GM12878 (cell line): ENCODE results near the gene APOM. TPM values are rescaled to one million over a fixed set of nuclear protein-coding genes. Genes with fewer than 3 reads are reported as not detected.
A peak's percentile ranks its signal among the peaks of the same experiment; 100 is the strongest.

Source experiments
- ATAC-seq: fragments of 200-7000 bp; cut with Tn5 transposase; 3 replicates; pipeline ENCODE4 v1.9.1; 2020; ENCODE audit warnings: mild to moderate bottlenecking, moderate library complexity
- BruUV-seq: library from RNA; stranded (reverse); fragments of 400-500 nt; replicated peaks from 2 replicates; lab custom pipeline; 2021; lab: Mats Ljungman, UMichigan
- CTCF ChIA-PET: fragments of 300-600 bp; sonication (Branson Sonifier 250); formaldehyde crosslinking; extraction: SDS; loops from one replicate; lab custom pipeline; 2021; ENCODE audit warnings: inconsistent platforms; lab: Yijun Ruan, JAX
- POLR2A ChIA-PET: fragments of 350-600 bp; formaldehyde crosslinking; extraction: SDS; loops from one replicate; lab custom pipeline; 2021; ENCODE audit warnings: inconsistent platforms; lab: Charles Lee
- RAD21 ChIA-PET: fragments of 300-600 bp; sonication (Branson Sonifier 250); formaldehyde crosslinking; loops from one replicate; lab custom pipeline; 2023; ENCODE audit warnings: antibody characterized with exemption; ENCODE audit not compliant: unreplicated experiment; lab: Charles Lee
- SMC1A ChIA-PET: fragments of 300-600 bp; sonication (Branson Sonifier 250); formaldehyde crosslinking; loops from one replicate; lab custom pipeline; 2023; ENCODE audit not compliant: unreplicated experiment, uncharacterized antibody; lab: Charles Lee
- DNase-seq: peaks from one replicate; pipeline ENCODE4 v3.0.0-alpha.2; 2011; ENCODE audit warnings: low read depth, low spot score
- FAIRE-seq: peaks from 3 replicates; lab custom pipeline; 2011; peaks lifted over from hg19 to GRCh38; lab: Jason Lieb, UNC
- H2AFZ ChIP-seq: 2 replicates; pipeline ENCODE4 v1.6.0; 2011; ENCODE audit warnings: low read depth, low read length, control low read depth; ENCODE audit not compliant: control insufficient read depth
- H3K27ac ChIP-seq: 2 replicates; pipeline ENCODE4 v1.5.1; 2011; ENCODE audit warnings: control low read depth; ENCODE audit not compliant: control insufficient read depth, insufficient read depth
- H3K27me3 ChIP-seq, 2 experiments: replicated peaks in 1 of 2; 2 replicates each; pipeline versions ENCODE4 v1.6.0 to v1.6.1; 2011; ENCODE audit warnings: low read length in 1 of 2; ENCODE audit not compliant: control insufficient read depth in 2 of 2, insufficient read depth in 2 of 2
- H3K36me3 ChIP-seq, 2 experiments: 2 replicates each; pipeline ENCODE4 v1.5.1; 2011; ENCODE audit warnings: low read length in 1 of 2; ENCODE audit not compliant: control insufficient read depth in 2 of 2, insufficient read depth in 2 of 2
- H3K4me1 ChIP-seq: 2 replicates; pipeline ENCODE4 v1.6.1; 2011; ENCODE audit warnings: mild to moderate bottlenecking, low read length, moderate library complexity, mixed read lengths; ENCODE audit not compliant: control insufficient read depth, insufficient read depth
- H3K4me2 ChIP-seq: 2 replicates; pipeline ENCODE4 v1.6.0; 2011; ENCODE audit warnings: control low read depth; ENCODE audit not compliant: control insufficient read depth, insufficient read depth
- H3K4me3 ChIP-seq: fragments of 200-600 bp; sonication (generic); 2 replicates; pipeline ENCODE4 v1.5.1; 2016
- H3K79me2 ChIP-seq: 2 replicates; pipeline ENCODE4 v1.6.0; 2011; ENCODE audit warnings: low read length; ENCODE audit not compliant: control insufficient read depth, insufficient read depth
- H3K9ac ChIP-seq: 2 replicates; pipeline ENCODE4 v1.8.0; 2011; ENCODE audit warnings: low read length, control low read depth, mixed read lengths; ENCODE audit not compliant: control insufficient read depth, insufficient read depth
- H3K9me3 ChIP-seq: replicated peaks from 3 replicates; pipeline ENCODE4 v1.5.1; 2011; ENCODE audit warnings: mild to moderate bottlenecking, low read length; ENCODE audit not compliant: control insufficient read depth, insufficient read depth
- H4K20me1 ChIP-seq: 2 replicates; pipeline ENCODE4 v1.6.0; 2011; ENCODE audit not compliant: control insufficient read depth, insufficient read depth
- BMI1 ChIP-seq: fragments of 450-650 bp; IDR thresholded peaks from 2 replicates; pipeline ENCODE4 v1.6.1; 2016; ENCODE audit warnings: mild to moderate bottlenecking, moderate library complexity, borderline replicate concordance
- CHD1 ChIP-seq: IDR thresholded peaks from 2 replicates; pipeline ENCODE4 v1.6.1; 2012; ENCODE audit warnings: low read depth, low read length, improper control_type of control experiment
- FOXM1 ChIP-seq: IDR thresholded peaks from 2 replicates; pipeline ENCODE4 v1.6.1; 2012; ENCODE audit warnings: low read depth, mild to moderate bottlenecking, inconsistent platforms, low read length, moderate library complexity
- MTA2 ChIP-seq: fragments of 450-650 bp; IDR thresholded peaks from 2 replicates; pipeline ENCODE4 v1.6.1; 2016; ENCODE audit warnings: low read depth, mild to moderate bottlenecking, moderate library complexity
- MYB ChIP-seq: fragments of 150-350 bp; IDR thresholded peaks from 2 replicates; pipeline ENCODE4 v1.6.1; 2014; ENCODE audit warnings: mild to moderate bottlenecking, low read depth, low read length, borderline replicate concordance
- MYC ChIP-seq: IDR thresholded peaks from 2 replicates; pipeline ENCODE4 v1.6.1; 2011; ENCODE audit warnings: mild to moderate bottlenecking, low read length, moderate library complexity, inconsistent platforms; ENCODE audit not compliant: insufficient read depth, insufficient replicate concordance, insufficient read length, severe bottlenecking
- NR2C1 ChIP-seq: fragments of 450-650 bp; IDR thresholded peaks from 2 replicates; pipeline ENCODE4 v1.6.1; 2017; ENCODE audit warnings: antibody characterized with exemption, mild to moderate bottlenecking, moderate library complexity
- NR2C2 ChIP-seq: IDR thresholded peaks from 2 replicates; pipeline ENCODE4 v1.6.1; 2011; ENCODE audit warnings: borderline replicate concordance, low read depth; ENCODE audit not compliant: control insufficient read depth, insufficient read length
- RELA ChIP-seq: fragments of 450-650 bp; IDR thresholded peaks from 2 replicates; pipeline ENCODE4 v1.8.0; 2014; ENCODE audit warnings: borderline replicate concordance; ENCODE audit not compliant: partially characterized antibody
- SP1 ChIP-seq: IDR thresholded peaks from one replicate; pipeline ENCODE4 v1.6.1; 2011; ENCODE audit warnings: low read depth, low read length
- ZNF217 ChIP-seq: fragments of 450-650 bp; IDR thresholded peaks from 2 replicates; pipeline ENCODE4 v1.6.1; 2017; ENCODE audit warnings: antibody characterized with exemption, mild to moderate bottlenecking
- WGBS: methylation state at CpG from one replicate; pipeline ENCODE4 v1.1.6; 2016; ENCODE audit warnings: low lambda C conversion rate; ENCODE audit not compliant: insufficient replicate concordance, insufficient coverage; ENCODE audit errors: missing lambda C conversion rate; 5-methylcytosine and 5-hydroxymethylcytosine counted together
- in situ Hi-C: fragments of 300-500 bp; cut with MboI; formaldehyde crosslinking; loops from 9 replicates; pipeline ENCODE4 v1.14.3; 2018; ENCODE audit warnings: mixed read lengths
- intact Hi-C: fragments of 100-400 bp; cut with micrococcal nuclease; formaldehyde crosslinking; loops from one replicate; pipeline ENCODE4 v1.14.2; 2022; ENCODE audit not compliant: unreplicated experiment
- microRNA-seq: library from miRNA; unstranded; fragments of <30 nt; microRNA quantifications from one replicate; pipeline ENCODE4, GENCODE V29; 2018
- polyA plus RNA-seq, 11 experiments: library from polyadenylated mRNA; depleted of rRNA in 4 of 11; unstranded in 6 of 11; stranded (reverse) in 5 of 11; fragments of >200 nt; fragmentation: Nextera tagmentation in 4 of 11; fragmentation: Illumina TruSeq in 1 of 11; extraction: Ambion mirVana in 4 of 11; extraction: Trizol in 1 of 11; gene quantifications; 1 replicate in 1 of 11; 2 replicates in 10 of 11; pipeline versions ENCODE4 v1.2.1 to v1.2.3, GENCODE V29; 2011 to 2016; ENCODE audit warnings: inconsistent platforms in 2 of 11, missing spikeins in 2 of 11, low read depth in 1 of 11
- small RNA-seq: library from RNA; depleted of rRNA; stranded (forward); fragments of <200 nt; gene quantifications from one replicate; pipeline ENCODE3, GENCODE V24; 2014
- total RNA-seq, 4 experiments: library from RNA; depleted of rRNA in 3 of 4; stranded (reverse); fragments of >200 nt in 3 of 4; fragmentation: Illumina TruSeq in 1 of 4; extraction: Trizol in 1 of 4; gene quantifications; 2 replicates each; pipeline versions ENCODE4 v1.2.1 to v1.2.3, GENCODE V29; 2013 to 2021
- TF ChIP-seq, protein P1 (sequence below): fragments of 450-650 bp; formaldehyde crosslinking; IDR thresholded peaks from 2 replicates; pipeline ENCODE4 v1.4.0; 2020; ENCODE audit warnings: mild to moderate bottlenecking, moderate library complexity

Gene APOM
- total and polyA plus RNA-seq, 10 of the 15 experiments (the other 5 are each of a cell fraction or from before 2014, with no cell fraction given): 4.0 to 14.1 (median 7.1) TPM

DNA sequence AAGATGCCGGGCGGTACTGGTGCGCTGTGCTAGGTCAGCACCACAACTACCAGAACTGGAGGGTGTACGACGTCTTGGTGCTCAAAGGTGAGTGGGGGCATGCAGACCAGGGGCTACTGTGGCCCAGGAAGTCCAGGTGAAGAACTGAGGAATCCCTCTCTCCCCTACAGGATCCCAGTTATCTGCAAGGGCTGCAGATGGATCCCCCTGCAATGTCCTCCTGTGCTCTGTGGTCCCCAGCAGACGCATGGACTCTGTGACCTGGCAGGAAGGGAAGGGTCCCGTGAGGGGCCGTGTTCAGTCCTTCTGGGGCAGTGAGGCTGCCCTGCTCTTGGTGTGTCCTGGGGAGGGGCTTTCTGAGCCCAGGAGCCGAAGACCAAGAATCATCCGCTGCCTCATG is 52.0 kb downstream of the APOM start:
- intact Hi-C loops: no loop called here
- WGBS: 66% methylated on average over 10 of the region's 10 CpGs
- no peaks in the 10 kb centered on the region for H3K9me3 ChIP-seq
- in situ Hi-C loops: no loop called here
- H2AFZ ChIP-seq: no peak overlapping the region
- no peak overlapping the region for H3K4me3 ChIP-seq
- ATAC-seq (no peak), FAIRE-seq (no peak), DNase-seq (no peak)
- H3K9ac ChIP-seq: no peak overlapping the region
- no peaks in the 10 kb centered on the region for H4K20me1 ChIP-seq
- H3K4me2 ChIP-seq: no peak overlapping the region
- RAD21 ChIA-PET: no interaction called here
- SMC1A ChIA-PET: no interaction called here
- BruUV-seq: no TSS peak
- H3K4me1 ChIP-seq: no peaks in the 10 kb centered on the region
- CTCF ChIA-PET: no interaction called here
- no peaks in the 10 kb centered on the region for H3K36me3 ChIP-seq
- no peak overlapping the region for H3K27ac ChIP-seq
- H3K79me2 ChIP-seq: peaks cover 2% of the 10 kb centered on the region
- POLR2A ChIA-PET: no interaction called here
- TF ChIP-seq NR2C1 (no peak), NR2C2 (no peak), ZNF217 (no peak), MTA2 (no peak), CHD1 (no peak), BMI1 (no peak), FOXM1 (no peak), SP1 (no peak), MYB (no peak), MYC (no peak), RELA (no peak)
- TF ChIP-seq, protein P1, sequence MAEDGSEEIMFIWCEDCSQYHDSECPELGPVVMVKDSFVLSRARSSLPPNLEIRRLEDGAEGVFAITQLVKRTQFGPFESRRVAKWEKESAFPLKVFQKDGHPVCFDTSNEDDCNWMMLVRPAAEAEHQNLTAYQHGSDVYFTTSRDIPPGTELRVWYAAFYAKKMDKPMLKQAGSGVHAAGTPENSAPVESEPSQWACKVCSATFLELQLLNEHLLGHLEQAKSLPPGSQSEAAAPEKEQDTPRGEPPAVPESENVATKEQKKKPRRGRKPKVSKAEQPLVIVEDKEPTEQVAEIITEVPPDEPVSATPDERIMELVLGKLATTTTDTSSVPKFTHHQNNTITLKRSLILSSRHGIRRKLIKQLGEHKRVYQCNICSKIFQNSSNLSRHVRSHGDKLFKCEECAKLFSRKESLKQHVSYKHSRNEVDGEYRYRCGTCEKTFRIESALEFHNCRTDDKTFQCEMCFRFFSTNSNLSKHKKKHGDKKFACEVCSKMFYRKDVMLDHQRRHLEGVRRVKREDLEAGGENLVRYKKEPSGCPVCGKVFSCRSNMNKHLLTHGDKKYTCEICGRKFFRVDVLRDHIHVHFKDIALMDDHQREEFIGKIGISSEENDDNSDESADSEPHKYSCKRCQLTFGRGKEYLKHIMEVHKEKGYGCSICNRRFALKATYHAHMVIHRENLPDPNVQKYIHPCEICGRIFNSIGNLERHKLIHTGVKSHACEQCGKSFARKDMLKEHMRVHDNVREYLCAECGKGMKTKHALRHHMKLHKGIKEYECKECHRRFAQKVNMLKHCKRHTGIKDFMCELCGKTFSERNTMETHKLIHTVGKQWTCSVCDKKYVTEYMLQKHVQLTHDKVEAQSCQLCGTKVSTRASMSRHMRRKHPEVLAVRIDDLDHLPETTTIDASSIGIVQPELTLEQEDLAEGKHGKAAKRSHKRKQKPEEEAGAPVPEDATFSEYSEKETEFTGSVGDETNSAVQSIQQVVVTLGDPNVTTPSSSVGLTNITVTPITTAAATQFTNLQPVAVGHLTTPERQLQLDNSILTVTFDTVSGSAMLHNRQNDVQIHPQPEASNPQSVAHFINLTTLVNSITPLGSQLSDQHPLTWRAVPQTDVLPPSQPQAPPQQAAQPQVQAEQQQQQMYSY (CRISPR knock-in tag): no peak
- H3K27me3 ChIP-seq: no peaks in the 10 kb centered on the region; a peak in 1 of 4 replicates

Small RNA genes lying within 50 kb of the gene (microRNA-seq; reads per million reads assigned to microRNA genes)
- gene MIR4646 (not detected), gene MIR6832 (0.56 reads per million)

Small RNA genes lying within 50 kb of the gene (small RNA-seq; reads per million reads assigned to genes)
- not detected for gene MIR4646
- not detected for gene MIR6832
- not detected for gene RF00019
- gene SNORA38: 4.4 reads per million, percentile 86 among the genes with 10 or more reads in this experiment
- not detected for gene UQCRHP1

Other genes with a start within 250 kb of the APOM start
Only the 7 nearest of the 37 such genes appear.
- gene PRRC2A, start 35.2 kb upstream of the APOM start, total RNA-seq (2014; rRNA removed): 47.4 and 61.4 TPM in 2 replicates
- gene PRRC2A, start 35.2 kb upstream of the APOM start, total RNA-seq (2014; rRNA removed; fragmentation: Illumina TruSeq; extraction: Trizol): 37.9 and 44.0 TPM in 2 replicates
- gene PRRC2A, start 35.2 kb upstream of the APOM start, total RNA-seq (2021): 231 and 244 TPM in 2 replicates
- gene PRRC2A, start 35.2 kb upstream of the APOM start, polyA plus RNA-seq (2011; rRNA removed): 19.5 and 30.9 TPM in 2 replicates
- 58.9 and 95.9 TPM in 2 replicates for gene PRRC2A, start 35.2 kb upstream of the APOM start, polyA plus RNA-seq (2014; fragmentation: Illumina TruSeq; extraction: Trizol)
- 1 to 10 TPM in 1 of 2 experiments, under 1 TPM in 1; 0.40 to 2.3 TPM for gene PRRC2A, start 35.2 kb upstream of the APOM start, polyA plus RNA-seq (2014; fragmentation: Nextera tagmentation; extraction: Ambion mirVana)
- 111 and 138 TPM in 2 replicates for gene PRRC2A, start 35.2 kb upstream of the APOM start, polyA plus RNA-seq (2014; rRNA removed)
- gene PRRC2A, start 35.2 kb upstream of the APOM start, polyA plus RNA-seq (2016; fragmentation: Nextera tagmentation; extraction: Ambion mirVana): 10 to 100 TPM; 61.1 to 65.4 TPM
- gene BAG6, start 3.2 kb upstream of the APOM start, total RNA-seq (2014; rRNA removed): 91.4 and 120 TPM in 2 replicates
- 43.3 and 50.0 TPM in 2 replicates for gene BAG6, start 3.2 kb upstream of the APOM start, total RNA-seq (2014; rRNA removed; fragmentation: Illumina TruSeq; extraction: Trizol)
- gene BAG6, start 3.2 kb upstream of the APOM start, total RNA-seq (2021): 249 and 253 TPM in 2 replicates
- 34.2 and 51.1 TPM in 2 replicates for gene BAG6, start 3.2 kb upstream of the APOM start, polyA plus RNA-seq (2011; rRNA removed)
- gene BAG6, start 3.2 kb upstream of the APOM start, polyA plus RNA-seq (2014; fragmentation: Illumina TruSeq; extraction: Trizol): 81.3 and 119 TPM in 2 replicates
- gene BAG6, start 3.2 kb upstream of the APOM start, polyA plus RNA-seq (2014; fragmentation: Nextera tagmentation; extraction: Ambion mirVana): 10 to 100 TPM; 27.8 to 39.1 TPM
- gene BAG6, start 3.2 kb upstream of the APOM start, polyA plus RNA-seq (2014; rRNA removed): 115 and 134 TPM in 2 replicates
- gene BAG6, start 3.2 kb upstream of the APOM start, polyA plus RNA-seq (2016; fragmentation: Nextera tagmentation; extraction: Ambion mirVana): 100 to 1,000 TPM in 1 of 2 experiments, 10 to 100 TPM in 1; 98.4 to 112 TPM
- 20.4 and 21.6 TPM in 2 replicates for gene C6orf47, start 4.9 kb downstream of the APOM start, total RNA-seq (2014; rRNA removed)
- gene C6orf47, start 4.9 kb downstream of the APOM start, total RNA-seq (2014; rRNA removed; fragmentation: Illumina TruSeq; extraction: Trizol): 16.2 and 16.5 TPM in 2 replicates
- 16.1 and 17.4 TPM in 2 replicates for gene C6orf47, start 4.9 kb downstream of the APOM start, total RNA-seq (2021)
- 8.0 and 8.1 TPM in 2 replicates for gene C6orf47, start 4.9 kb downstream of the APOM start, polyA plus RNA-seq (2011; rRNA removed)
- 8.2 and 13.4 TPM in 2 replicates for gene C6orf47, start 4.9 kb downstream of the APOM start, polyA plus RNA-seq (2014; fragmentation: Illumina TruSeq; extraction: Trizol)
- gene C6orf47, start 4.9 kb downstream of the APOM start, polyA plus RNA-seq (2014; fragmentation: Nextera tagmentation; extraction: Ambion mirVana): under 1 TPM in 1 of 2 experiments, not detected in 1; 0.16 TPM
- gene C6orf47, start 4.9 kb downstream of the APOM start, polyA plus RNA-seq (2014; rRNA removed): 18.6 and 19.3 TPM in 2 replicates
- gene C6orf47, start 4.9 kb downstream of the APOM start, polyA plus RNA-seq (2016; fragmentation: Nextera tagmentation; extraction: Ambion mirVana): 10 to 100 TPM; 17.3 to 20.1 TPM
- gene GPANK1, start 9.1 kb downstream of the APOM start, total RNA-seq (2014; rRNA removed): 11.3 and 11.7 TPM in 2 replicates
- gene GPANK1, start 9.1 kb downstream of the APOM start, total RNA-seq (2014; rRNA removed; fragmentation: Illumina TruSeq; extraction: Trizol): 16.2 and 17.1 TPM in 2 replicates
- gene GPANK1, start 9.1 kb downstream of the APOM start, total RNA-seq (2021): 17.1 and 17.9 TPM in 2 replicates
- gene GPANK1, start 9.1 kb downstream of the APOM start, polyA plus RNA-seq (2011; rRNA removed): 14.7 and 14.8 TPM in 2 replicates
- gene GPANK1, start 9.1 kb downstream of the APOM start, polyA plus RNA-seq (2014; fragmentation: Illumina TruSeq; extraction: Trizol): 23.9 and 30.5 TPM in 2 replicates
- gene GPANK1, start 9.1 kb downstream of the APOM start, polyA plus RNA-seq (2014; fragmentation: Nextera tagmentation; extraction: Ambion mirVana): 10 to 100 TPM; 11.9 to 13.0 TPM
- 19.5 and 20.1 TPM in 2 replicates for gene GPANK1, start 9.1 kb downstream of the APOM start, polyA plus RNA-seq (2014; rRNA removed)
- gene GPANK1, start 9.1 kb downstream of the APOM start, polyA plus RNA-seq (2016; fragmentation: Nextera tagmentation; extraction: Ambion mirVana): 10 to 100 TPM; 36.0 to 36.3 TPM
- gene CSNK2B, start 10.2 kb downstream of the APOM start, total RNA-seq (2014; rRNA removed): 271 and 286 TPM in 2 replicates
- 189 and 205 TPM in 2 replicates for gene CSNK2B, start 10.2 kb downstream of the APOM start, total RNA-seq (2014; rRNA removed; fragmentation: Illumina TruSeq; extraction: Trizol)
- gene CSNK2B, start 10.2 kb downstream of the APOM start, total RNA-seq (2021): 203 and 229 TPM in 2 replicates
- 27.1 and 56.3 TPM in 2 replicates for gene CSNK2B, start 10.2 kb downstream of the APOM start, polyA plus RNA-seq (2011; rRNA removed)
- 371 and 380 TPM in 2 replicates for gene CSNK2B, start 10.2 kb downstream of the APOM start, polyA plus RNA-seq (2014; fragmentation: Illumina TruSeq; extraction: Trizol)
- 100 to 1,000 TPM; 286 to 361 TPM for gene CSNK2B, start 10.2 kb downstream of the APOM start, polyA plus RNA-seq (2014; fragmentation: Nextera tagmentation; extraction: Ambion mirVana)
- gene CSNK2B, start 10.2 kb downstream of the APOM start, polyA plus RNA-seq (2014; rRNA removed): 118 and 150 TPM in 2 replicates
- 100 to 1,000 TPM; 380 to 405 TPM for gene CSNK2B, start 10.2 kb downstream of the APOM start, polyA plus RNA-seq (2016; fragmentation: Nextera tagmentation; extraction: Ambion mirVana)
- gene LY6G5B, start 14.1 kb downstream of the APOM start, total RNA-seq (2014; rRNA removed): 3.8 and 5.1 TPM in 2 replicates
- 3.9 and 4.4 TPM in 2 replicates for gene LY6G5B, start 14.1 kb downstream of the APOM start, total RNA-seq (2014; rRNA removed; fragmentation: Illumina TruSeq; extraction: Trizol)
- 11.1 and 16.5 TPM in 2 replicates for gene LY6G5B, start 14.1 kb downstream of the APOM start, total RNA-seq (2021)
- gene LY6G5B, start 14.1 kb downstream of the APOM start, polyA plus RNA-seq (2011; rRNA removed): 5.1 and 6.2 TPM in 2 replicates
- gene LY6G5B, start 14.1 kb downstream of the APOM start, polyA plus RNA-seq (2014; fragmentation: Illumina TruSeq; extraction: Trizol): 12.8 and 14.3 TPM in 2 replicates
- gene LY6G5B, start 14.1 kb downstream of the APOM start, polyA plus RNA-seq (2014; fragmentation: Nextera tagmentation; extraction: Ambion mirVana): 1 to 10 TPM; 3.2 to 6.5 TPM
- 8.5 and 11.2 TPM in 2 replicates for gene LY6G5B, start 14.1 kb downstream of the APOM start, polyA plus RNA-seq (2014; rRNA removed)
- gene LY6G5B, start 14.1 kb downstream of the APOM start, polyA plus RNA-seq (2016; fragmentation: Nextera tagmentation; extraction: Ambion mirVana): 10 to 100 TPM in 1 of 2 experiments, 1 to 10 TPM in 1; 9.7 to 10.5 TPM
- gene LY6G5C, start 25.2 kb downstream of the APOM start, total RNA-seq (2014; rRNA removed): 0.71 and 1.5 TPM in 2 replicates
- gene LY6G5C, start 25.2 kb downstream of the APOM start, total RNA-seq (2014; rRNA removed; fragmentation: Illumina TruSeq; extraction: Trizol): 0.76 and 0.92 TPM in 2 replicates
- 1.7 and 1.8 TPM in 2 replicates for gene LY6G5C, start 25.2 kb downstream of the APOM start, total RNA-seq (2021)
- gene LY6G5C, start 25.2 kb downstream of the APOM start, polyA plus RNA-seq (2011; rRNA removed): 1.3 and 2.6 TPM in 2 replicates
- gene LY6G5C, start 25.2 kb downstream of the APOM start, polyA plus RNA-seq (2014; fragmentation: Illumina TruSeq; extraction: Trizol): 1.7 and 2.5 TPM in 2 replicates
- 1 to 10 TPM in 1 of 2 experiments, under 1 TPM in 1; 0.87 to 1.2 TPM for gene LY6G5C, start 25.2 kb downstream of the APOM start, polyA plus RNA-seq (2014; fragmentation: Nextera tagmentation; extraction: Ambion mirVana)
- gene LY6G5C, start 25.2 kb downstream of the APOM start, polyA plus RNA-seq (2014; rRNA removed): 0.98 and 1.8 TPM in 2 replicates
- gene LY6G5C, start 25.2 kb downstream of the APOM start, polyA plus RNA-seq (2016; fragmentation: Nextera tagmentation; extraction: Ambion mirVana): 1 to 10 TPM; 4.0 to 6.1 TPM